Loucy (cell line): ENCODE measurements around the gene CDC7.
"Not testable (repeated sequence)": the region's sequence is repeated elsewhere in the genome, so short reads cannot be mapped to it uniquely, and the experiment has no call there.

Source experiments
- H2AFZ ChIP-seq: fragments of 200-600 bp; sonication (generic); 2 replicates; pipeline ENCODE4 v1.6.0; 2016; ENCODE audit warnings: antibody characterized with exemption, mild to moderate bottlenecking, low read length, moderate library complexity
- H3F3A ChIP-seq: fragments of 200-600 bp; 2 replicates; pipeline ENCODE4 v1.6.0; 2016; ENCODE audit warnings: antibody characterized with exemption, low read depth, mild to moderate bottlenecking
- H3K27me3 ChIP-seq: fragments of 200-600 bp; sonication (generic); 2 replicates; pipeline ENCODE4 v1.6.1; 2014; ENCODE audit warnings: low read length, mild to moderate bottlenecking; ENCODE audit not compliant: insufficient read depth, poor library complexity, severe bottlenecking
- H3K36me3 ChIP-seq: fragments of 200-600 bp; sonication (generic); 2 replicates; pipeline ENCODE4 v1.6.1; 2016; ENCODE audit warnings: low read length; ENCODE audit not compliant: insufficient read depth
- H3K4me1 ChIP-seq: fragments of 200-600 bp; sonication (generic); 2 replicates; pipeline ENCODE4 v1.5.1; 2014; ENCODE audit warnings: low read length, mild to moderate bottlenecking; ENCODE audit not compliant: insufficient read depth, poor library complexity, severe bottlenecking
- H3K4me2 ChIP-seq: fragments of 200-600 bp; sonication (generic); 2 replicates; pipeline ENCODE4 v1.6.0; 2014; ENCODE audit warnings: antibody characterized with exemption, low read length, low read depth, mild to moderate bottlenecking; ENCODE audit not compliant: poor library complexity, severe bottlenecking
- H3K4me3 ChIP-seq: fragments of 200-600 bp; sonication (generic); 2 replicates; pipeline ENCODE4 v1.5.1; 2014; ENCODE audit warnings: low read length, mild to moderate bottlenecking, mixed read lengths; ENCODE audit not compliant: poor library complexity, severe bottlenecking
- H3K79me2 ChIP-seq: fragments of 200-600 bp; sonication (generic); 2 replicates; pipeline ENCODE4 v1.6.1; 2014; ENCODE audit warnings: low read length; ENCODE audit not compliant: insufficient read depth
- H3K9ac ChIP-seq: fragments of 200-600 bp; sonication (generic); 2 replicates; pipeline ENCODE4 v1.6.0; 2014; ENCODE audit warnings: mild to moderate bottlenecking, low read depth, low read length, moderate library complexity; ENCODE audit not compliant: poor library complexity, severe bottlenecking
- H3K9me2 ChIP-seq: fragments of 200-600 bp; sonication (generic); replicated peaks from 2 replicates; pipeline ENCODE4 v1.6.1; 2016; ENCODE audit warnings: low read depth, low read length, mixed read lengths
- H3K9me3 ChIP-seq: fragments of 200-600 bp; sonication (generic); 2 replicates; pipeline ENCODE4 v1.6.1; 2014; ENCODE audit warnings: mild to moderate bottlenecking, antibody characterized with exemption, low read length, low read depth; ENCODE audit not compliant: insufficient read depth
- H4K20me1 ChIP-seq: fragments of 200-600 bp; sonication (generic); 2 replicates; pipeline ENCODE4 v1.6.0; 2014; ENCODE audit warnings: antibody characterized with exemption, low read length, mild to moderate bottlenecking; ENCODE audit not compliant: insufficient read depth, poor library complexity, severe bottlenecking
- EZH2phosphoT487 ChIP-seq: fragments of 200-600 bp; IDR thresholded peaks from 2 replicates; pipeline ENCODE4 v1.6.1; 2018; ENCODE audit warnings: antibody characterized with exemption, mild to moderate bottlenecking, moderate library complexity, borderline replicate concordance
- TF ChIP-seq, protein P1 (sequence below): fragments of 200-600 bp; sonication (generic); conservative IDR thresholded peaks from 2 replicates; pipeline ENCODE4 v1.5.1; 2014; ENCODE audit warnings: mild to moderate bottlenecking, antibody characterized with exemption, low read length

The CDC7 gene

DNA sequence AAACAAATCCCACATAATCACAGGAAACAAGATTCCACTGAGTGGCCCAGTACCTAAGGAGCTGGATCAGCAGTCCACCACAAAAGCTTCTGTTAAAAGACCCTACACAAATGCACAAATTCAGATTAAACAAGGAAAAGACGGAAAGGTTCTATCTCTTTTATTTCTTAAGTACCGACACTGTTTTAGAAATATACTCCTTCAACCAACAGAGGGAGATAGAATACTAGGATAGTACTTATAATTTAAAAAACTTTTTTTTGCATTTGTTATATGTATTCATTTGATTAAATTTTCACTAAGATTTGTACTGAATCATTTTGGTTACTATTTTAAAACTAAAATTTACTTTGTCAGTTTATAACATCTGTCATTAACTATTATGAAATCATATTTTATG, 12.5 kb downstream of the CDC7 start:
- Histone ChIP-seq H3K36me3 (peaks cover 77% of the 10 kb centered on the region), H3K4me1 (peaks cover 6% of the 10 kb centered on the region), H4K20me1 (peaks cover 22% of the 10 kb centered on the region), H3K27me3 (no peaks in the 10 kb centered on the region), H3F3A (peaks cover 7% of the 10 kb centered on the region; the same call in 1 of the 2 replicates), H3K9ac (no peak overlapping the region), H3K79me2 (peaks cover 34% of the 10 kb centered on the region), H3K4me3 (no peak overlapping the region), H2AFZ (no peak overlapping the region), H3K9me2 (no peaks in the 10 kb centered on the region), H3K9me3 (no peaks in the 10 kb centered on the region), H3K4me2 (no peak overlapping the region)
- TF ChIP-seq, protein P1, sequence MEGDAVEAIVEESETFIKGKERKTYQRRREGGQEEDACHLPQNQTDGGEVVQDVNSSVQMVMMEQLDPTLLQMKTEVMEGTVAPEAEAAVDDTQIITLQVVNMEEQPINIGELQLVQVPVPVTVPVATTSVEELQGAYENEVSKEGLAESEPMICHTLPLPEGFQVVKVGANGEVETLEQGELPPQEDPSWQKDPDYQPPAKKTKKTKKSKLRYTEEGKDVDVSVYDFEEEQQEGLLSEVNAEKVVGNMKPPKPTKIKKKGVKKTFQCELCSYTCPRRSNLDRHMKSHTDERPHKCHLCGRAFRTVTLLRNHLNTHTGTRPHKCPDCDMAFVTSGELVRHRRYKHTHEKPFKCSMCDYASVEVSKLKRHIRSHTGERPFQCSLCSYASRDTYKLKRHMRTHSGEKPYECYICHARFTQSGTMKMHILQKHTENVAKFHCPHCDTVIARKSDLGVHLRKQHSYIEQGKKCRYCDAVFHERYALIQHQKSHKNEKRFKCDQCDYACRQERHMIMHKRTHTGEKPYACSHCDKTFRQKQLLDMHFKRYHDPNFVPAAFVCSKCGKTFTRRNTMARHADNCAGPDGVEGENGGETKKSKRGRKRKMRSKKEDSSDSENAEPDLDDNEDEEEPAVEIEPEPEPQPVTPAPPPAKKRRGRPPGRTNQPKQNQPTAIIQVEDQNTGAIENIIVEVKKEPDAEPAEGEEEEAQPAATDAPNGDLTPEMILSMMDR = peak; percentile 42
- TF ChIP-seq EZH2phosphoT487 = no peak

DNA sequence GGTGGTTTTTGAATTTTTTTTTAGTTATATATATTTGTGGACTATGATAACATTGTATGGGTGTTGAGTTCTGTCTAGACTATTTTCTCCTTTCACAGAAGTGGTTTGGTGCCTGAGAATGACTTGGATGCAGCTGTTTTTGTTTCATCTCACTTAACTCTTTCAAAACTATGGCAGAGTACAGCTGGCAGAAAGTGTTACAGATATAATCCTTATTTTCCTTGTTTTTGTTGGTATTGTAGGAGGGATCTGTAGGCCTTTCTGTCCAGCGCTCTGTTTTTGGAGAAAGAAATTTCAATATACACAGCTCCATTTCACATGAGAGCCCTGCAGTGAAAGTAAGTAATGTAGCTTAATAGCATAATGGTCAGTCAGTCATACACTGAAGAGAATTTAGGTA, 13.1 kb downstream of the CDC7 start:
- H3K27me3 ChIP-seq = no peaks in the 10 kb centered on the region
- peaks cover 3% of the 10 kb centered on the region for H3K4me1 ChIP-seq
- no peaks in the 10 kb centered on the region for H3K9me3 ChIP-seq
- H3F3A ChIP-seq = peaks cover 7% of the 10 kb centered on the region; the same call in 1 of the 2 replicates
- no peak for TF ChIP-seq EZH2phosphoT487
- TF ChIP-seq, protein P1 = no peak
- no peaks in the 10 kb centered on the region for H3K9me2 ChIP-seq
- H3K9ac ChIP-seq = no peak overlapping the region
- H3K36me3 ChIP-seq = peaks cover 80% of the 10 kb centered on the region
- H3K4me3 ChIP-seq = no peak overlapping the region
- H3K4me2 ChIP-seq = no peak overlapping the region
- peaks cover 16% of the 10 kb centered on the region for H4K20me1 ChIP-seq
- peaks cover 29% of the 10 kb centered on the region for H3K79me2 ChIP-seq
- H2AFZ ChIP-seq = no peak overlapping the region

DNA sequence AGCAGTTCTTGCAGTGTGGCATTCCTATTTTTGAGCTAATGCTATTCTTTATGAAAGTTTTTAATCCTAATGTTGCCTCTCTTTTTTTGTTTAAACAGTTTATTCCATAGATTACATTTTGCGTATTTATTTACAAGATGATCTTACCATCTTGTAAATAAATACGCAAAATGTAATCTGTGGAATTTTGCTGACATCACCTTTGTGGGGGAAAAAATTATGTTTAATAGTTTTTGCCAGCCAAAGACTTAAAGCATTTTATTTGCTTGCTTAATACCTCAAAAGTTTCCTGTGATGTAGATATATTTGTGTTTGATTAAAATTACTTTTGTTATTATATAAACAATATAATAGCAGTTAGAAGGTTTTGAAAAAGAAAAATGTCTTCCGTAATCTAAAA, 15.3 kb downstream of the CDC7 start:
- Histone ChIP-seq H3K4me2 (no peak overlapping the region), H3F3A (no peaks in the 10 kb centered on the region), H3K27me3 (no peaks in the 10 kb centered on the region), H3K4me1 (no peaks in the 10 kb centered on the region), H3K9me3 (no peaks in the 10 kb centered on the region), H3K79me2 (peaks cover 13% of the 10 kb centered on the region; the same call in 1 of the 2 replicates), H3K9me2 (no peaks in the 10 kb centered on the region), H2AFZ (no peak overlapping the region), H3K9ac (no peak overlapping the region), H4K20me1 (peaks cover 9% of the 10 kb centered on the region), H3K4me3 (no peak overlapping the region), H3K36me3 (peaks cover 62% of the 10 kb centered on the region)
- no peak for TF ChIP-seq EZH2phosphoT487
- TF ChIP-seq, protein P1 = no peak

DNA sequence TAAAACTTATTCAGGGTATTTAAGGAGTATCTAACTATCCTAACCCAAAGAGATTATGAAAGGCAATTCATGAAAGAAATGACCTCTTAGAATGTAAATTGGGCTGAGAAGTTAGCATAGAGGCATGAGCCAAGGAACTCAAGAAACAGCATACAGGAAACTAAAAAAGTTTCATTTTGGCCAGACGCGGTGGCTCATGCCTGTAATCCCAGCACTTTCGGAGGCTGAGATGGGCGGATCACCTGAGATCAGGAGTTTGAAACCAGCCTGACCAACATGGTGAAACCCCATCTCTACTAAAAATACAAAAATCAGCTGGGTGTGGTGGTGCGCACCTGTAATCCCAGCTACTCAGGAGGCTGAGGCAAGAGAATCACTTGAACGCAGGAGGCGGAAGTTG, 16.0 kb downstream of the CDC7 start:
- not testable (repeated sequence) for H3K4me1 ChIP-seq, H3K9me3 ChIP-seq, H3K27me3 ChIP-seq, H4K20me1 ChIP-seq, H3K4me3 ChIP-seq, H3K4me2 ChIP-seq, H3K9me2 ChIP-seq, H3K9ac ChIP-seq, H2AFZ ChIP-seq, H3F3A ChIP-seq
- Histone ChIP-seq H3K79me2 (peaks cover 10% of the 10 kb centered on the region; the same call in 1 of the 2 replicates), H3K36me3 (peaks cover 62% of the 10 kb centered on the region)

DNA sequence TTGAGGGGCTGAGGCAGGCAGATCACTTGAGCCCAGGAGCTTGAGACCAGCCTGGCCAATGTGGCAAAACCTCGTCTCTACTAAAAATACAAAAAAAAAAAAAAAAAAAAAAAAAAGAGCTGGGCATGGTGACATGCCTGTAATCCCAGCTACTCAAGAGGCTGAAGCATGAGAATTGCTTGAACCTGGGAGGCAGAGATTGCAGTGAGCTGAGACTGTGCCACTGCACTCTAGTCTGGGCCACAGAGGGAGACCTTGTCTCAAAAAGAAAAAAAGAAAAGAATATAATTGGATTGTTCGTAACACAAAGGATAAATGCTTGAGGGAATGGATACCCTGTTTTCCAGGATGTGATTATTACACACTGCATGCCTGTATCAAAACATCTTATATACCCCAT, 18.5 kb downstream of the CDC7 start:
- not testable (repeated sequence) for H3K79me2 ChIP-seq, H4K20me1 ChIP-seq, H3K9me3 ChIP-seq, H3K4me1 ChIP-seq, H3F3A ChIP-seq, H3K4me3 ChIP-seq, H3K4me2 ChIP-seq, H2AFZ ChIP-seq, H3K27me3 ChIP-seq, H3K9ac ChIP-seq, H3K9me2 ChIP-seq
- H3K36me3 ChIP-seq = peaks cover 39% of the 10 kb centered on the region
